Stimulated activated CD8-positive, alpha-beta memory T cell treated with anti-CD3 and anti-CD28 coated beads, Interleukin-15, amount 100 ng/mL, for 48 hours (primary cell): ENCODE results near the gene APOBEC3B.
A peak's percentile ranks its signal among the peaks of the same experiment; 100 is the strongest.
"Not testable (repeated sequence)": the region's sequence is repeated elsewhere in the genome, so short reads cannot be mapped to it uniquely, and the experiment has no call there.

Experiments used
- DNase-seq, 2 donors: peaks; one replicate each; pipeline ENCODE4 v3.0.0-alpha.2; 2020; ENCODE audit warnings: low read depth in 2 of 2

Gene APOBEC3B

DNA sequence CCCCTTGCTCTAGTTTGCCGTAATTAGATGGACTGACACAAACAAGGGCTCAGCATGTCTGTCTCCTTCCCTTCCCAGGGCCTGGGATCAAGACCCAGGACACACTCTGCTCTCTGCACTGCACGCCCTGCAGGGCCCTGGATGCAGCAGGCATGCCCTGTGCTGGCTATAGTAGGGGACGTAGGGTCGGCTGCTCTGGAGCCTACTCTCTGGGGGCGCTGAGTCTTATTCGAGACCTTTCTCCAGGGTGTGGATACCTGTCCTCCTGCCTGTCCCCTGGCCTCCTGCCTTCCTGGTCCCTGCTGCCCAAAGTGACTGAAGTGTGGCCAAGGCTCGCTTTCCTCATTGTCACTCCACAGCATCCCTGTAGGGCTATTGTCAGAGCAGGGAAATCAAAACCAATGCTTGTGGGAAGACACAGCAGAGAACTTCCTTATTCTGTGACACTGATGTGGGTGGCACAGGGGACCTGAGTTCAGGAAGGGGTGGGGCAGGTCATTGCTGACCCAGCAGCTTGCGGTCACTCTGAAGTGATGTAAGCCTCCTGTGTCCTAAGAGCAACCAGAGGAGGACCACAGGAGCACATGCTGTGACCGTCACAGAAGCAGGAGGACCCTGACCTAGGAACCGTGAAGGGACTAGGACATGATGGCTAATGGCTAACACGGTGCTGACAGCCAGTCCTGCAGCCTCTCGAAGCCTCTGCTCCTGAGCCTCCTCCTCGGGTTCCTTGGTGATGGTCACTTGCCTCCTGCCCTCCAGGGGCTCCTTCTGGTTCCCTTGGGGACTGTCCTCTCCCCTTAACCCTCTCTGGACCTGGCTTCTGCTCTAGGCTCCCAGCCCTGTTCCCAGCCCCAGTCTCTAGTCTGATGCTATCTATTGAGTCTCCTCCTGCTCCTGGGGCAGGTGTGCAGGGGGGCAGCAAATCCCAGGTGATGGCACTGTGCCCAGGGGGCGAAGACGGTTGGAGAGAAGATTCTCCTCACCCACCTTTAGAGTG is 14.4 kb upstream of the APOBEC3B start:
- no peak for DNase-seq

- DNase-seq = no peak
Measured at GRCh38 chr22:38968801-38969200, 13.3 kb upstream of the APOBEC3B start.

DNA sequence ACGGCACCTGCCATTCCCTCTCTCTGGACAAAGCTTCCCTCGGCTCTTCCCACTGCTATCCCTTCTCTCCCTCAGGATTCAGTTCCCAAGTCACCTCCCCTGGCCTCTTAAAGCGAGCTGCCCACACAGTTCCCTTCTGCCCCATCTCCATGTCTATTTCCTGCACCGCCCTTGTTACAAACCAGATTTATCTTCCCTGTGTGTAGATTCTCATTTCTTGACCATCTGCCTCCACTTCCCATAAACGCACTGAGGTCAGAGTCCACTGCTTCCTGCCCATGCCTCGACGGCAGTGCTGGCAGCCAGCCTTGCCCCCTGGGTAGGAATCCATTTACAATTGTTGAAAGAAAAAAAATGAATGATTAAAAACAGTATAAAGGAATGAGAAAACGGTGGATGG is 11.6 kb upstream of the APOBEC3B start:
- DNase-seq = no peak

DNA sequence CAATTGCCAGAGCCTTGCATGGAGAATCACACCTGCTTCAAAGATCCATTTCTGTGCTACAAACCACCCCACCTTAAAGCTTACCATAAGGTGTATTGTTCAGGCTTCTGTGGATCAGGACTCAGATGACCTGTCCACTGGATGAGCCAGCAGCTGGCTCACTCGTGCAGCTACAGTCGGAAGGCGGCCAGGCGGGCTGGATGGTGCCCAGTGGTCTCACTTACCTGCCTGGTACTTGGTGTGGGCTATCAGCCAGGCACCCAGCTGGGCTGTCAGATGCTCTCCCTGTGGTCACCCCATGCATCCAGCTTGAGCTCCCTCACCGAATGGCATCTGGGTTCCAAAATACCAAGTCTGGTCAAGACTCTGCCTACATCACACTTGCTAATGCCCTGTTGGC is 10.9 kb upstream of the APOBEC3B start:
- DNase-seq = no peak

GRCh38 chr22:38971791-38972190 is 10.4 kb upstream of the APOBEC3B start:
- no peak for DNase-seq

GRCh38 chr22:38972558-38972957 is 9.6 kb upstream of the APOBEC3B start:
- DNase-seq = no peak

DNA sequence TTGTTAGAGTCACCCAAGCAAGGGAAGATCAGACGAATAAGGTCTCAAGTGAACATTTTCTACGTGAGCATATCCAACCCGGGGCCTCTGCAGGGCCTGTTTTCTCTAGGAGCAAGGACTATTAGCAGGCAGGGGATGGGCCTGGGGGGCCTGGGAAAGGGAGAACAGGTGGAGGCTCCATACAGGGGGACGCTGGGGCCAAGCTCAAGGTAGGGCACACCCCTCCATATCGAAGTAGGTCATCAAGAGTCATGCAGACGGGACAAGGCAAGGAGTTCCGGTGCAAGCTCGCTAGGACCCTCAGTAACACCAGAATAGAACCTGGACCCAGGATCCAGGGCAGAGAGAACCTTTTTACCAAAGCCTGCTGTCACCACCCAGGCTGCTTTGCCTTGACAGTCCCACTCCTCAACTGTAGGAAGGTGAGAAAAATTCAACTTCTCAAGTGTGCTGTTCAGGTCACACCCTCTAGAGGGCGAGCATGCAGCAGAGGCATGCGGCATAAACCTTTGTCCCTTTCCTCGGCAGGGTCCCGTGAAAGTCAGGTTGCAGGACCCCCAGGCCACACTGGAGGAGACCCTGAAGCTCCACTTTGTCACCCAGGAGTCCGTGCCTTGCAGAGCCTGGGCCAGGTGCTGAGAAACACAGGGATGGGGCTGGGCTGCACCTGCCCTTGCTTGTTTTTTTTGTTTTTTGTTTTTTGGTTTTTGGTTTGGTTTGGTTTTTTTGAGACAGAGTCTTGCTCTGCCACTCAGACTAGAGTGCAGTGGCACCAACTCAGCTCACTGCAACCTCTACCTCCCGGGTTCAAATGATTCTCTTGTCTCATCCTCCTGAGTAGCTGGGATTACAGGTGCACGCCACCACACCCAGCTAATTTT is 8.6 kb upstream of the APOBEC3B start:
- no peak for DNase-seq

GRCh38 chr22:38974170-38974825 is 7.8 kb upstream of the APOBEC3B start:
- no peak for DNase-seq

- no peak for DNase-seq
Measured at GRCh38 chr22:38974826-38975175, 7.3 kb upstream of the APOBEC3B start.

DNA sequence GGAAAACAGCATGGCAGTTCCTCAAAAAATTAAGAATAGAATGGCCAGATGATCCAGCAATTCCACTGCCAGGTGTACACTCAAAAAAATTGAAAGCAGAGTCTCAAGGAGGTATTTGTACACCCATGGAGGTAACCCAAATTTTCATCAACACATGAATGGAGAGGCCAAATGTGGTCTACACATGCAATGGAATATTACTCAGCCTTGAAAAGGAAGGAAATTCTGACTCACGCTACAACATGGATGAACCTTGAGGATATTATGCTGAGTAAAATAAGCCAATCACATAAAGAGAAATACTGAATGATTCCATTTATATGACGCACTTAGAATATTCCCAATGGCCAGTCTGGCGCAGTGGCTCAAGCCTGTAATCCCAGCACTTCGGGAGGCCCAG is 4.9 kb upstream of the APOBEC3B start:
- DNase-seq = not testable (repeated sequence)

GRCh38 chr22:38980587-38980986 is 1.6 kb upstream of the APOBEC3B start:
- not testable (repeated sequence) for DNase-seq

DNA sequence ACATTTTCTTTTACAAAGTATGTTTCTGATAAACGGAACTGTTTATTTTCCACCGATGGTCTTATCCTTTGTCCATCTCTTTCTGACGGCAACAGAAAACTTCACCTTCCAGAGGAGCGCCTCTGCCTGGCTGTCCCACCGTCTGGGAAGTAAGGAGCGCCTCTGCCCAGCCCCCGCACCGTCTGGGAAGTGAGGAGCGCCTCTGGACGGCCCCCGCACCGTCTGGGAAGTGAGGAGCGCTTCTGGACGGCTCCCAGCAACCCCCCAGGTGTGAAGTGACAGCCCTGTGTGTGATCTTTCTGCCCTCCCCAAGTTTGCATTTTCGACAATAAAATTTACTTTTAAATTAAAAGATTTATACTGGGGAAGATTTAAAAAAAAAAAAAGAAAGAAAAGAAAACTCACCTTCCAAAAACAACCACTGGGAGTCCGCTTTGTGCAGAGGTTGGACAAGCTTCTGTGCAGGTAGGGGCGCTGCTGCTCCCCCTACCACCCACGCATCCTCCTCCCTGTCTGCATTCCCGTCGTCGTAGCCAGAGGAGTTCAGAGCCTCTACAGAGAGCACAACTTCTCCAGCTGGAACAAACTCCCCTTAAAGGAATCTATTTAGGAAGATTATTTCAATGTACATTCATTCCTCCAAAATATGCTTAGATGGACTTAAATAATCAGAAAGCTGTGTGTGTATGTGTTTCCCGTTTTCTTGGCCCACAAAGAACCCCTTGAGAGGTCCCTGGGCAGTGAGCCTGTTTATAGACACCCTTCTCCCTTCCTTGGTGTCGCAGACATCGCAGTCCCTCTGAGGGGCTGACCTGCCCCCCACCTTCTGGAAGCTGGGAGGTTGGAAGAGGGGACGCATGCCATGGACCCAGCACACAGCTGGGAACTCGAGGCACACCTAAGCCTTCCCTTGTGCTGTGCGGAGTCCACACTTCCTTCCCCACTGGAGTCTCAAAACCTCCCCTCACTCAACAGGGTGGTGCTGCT is 849 bp upstream of the APOBEC3B start:
- no peak for DNase-seq

GRCh38 chr22:38984224-38984623 is 2.1 kb downstream of the APOBEC3B start:
- DNase-seq = no peak

DNA sequence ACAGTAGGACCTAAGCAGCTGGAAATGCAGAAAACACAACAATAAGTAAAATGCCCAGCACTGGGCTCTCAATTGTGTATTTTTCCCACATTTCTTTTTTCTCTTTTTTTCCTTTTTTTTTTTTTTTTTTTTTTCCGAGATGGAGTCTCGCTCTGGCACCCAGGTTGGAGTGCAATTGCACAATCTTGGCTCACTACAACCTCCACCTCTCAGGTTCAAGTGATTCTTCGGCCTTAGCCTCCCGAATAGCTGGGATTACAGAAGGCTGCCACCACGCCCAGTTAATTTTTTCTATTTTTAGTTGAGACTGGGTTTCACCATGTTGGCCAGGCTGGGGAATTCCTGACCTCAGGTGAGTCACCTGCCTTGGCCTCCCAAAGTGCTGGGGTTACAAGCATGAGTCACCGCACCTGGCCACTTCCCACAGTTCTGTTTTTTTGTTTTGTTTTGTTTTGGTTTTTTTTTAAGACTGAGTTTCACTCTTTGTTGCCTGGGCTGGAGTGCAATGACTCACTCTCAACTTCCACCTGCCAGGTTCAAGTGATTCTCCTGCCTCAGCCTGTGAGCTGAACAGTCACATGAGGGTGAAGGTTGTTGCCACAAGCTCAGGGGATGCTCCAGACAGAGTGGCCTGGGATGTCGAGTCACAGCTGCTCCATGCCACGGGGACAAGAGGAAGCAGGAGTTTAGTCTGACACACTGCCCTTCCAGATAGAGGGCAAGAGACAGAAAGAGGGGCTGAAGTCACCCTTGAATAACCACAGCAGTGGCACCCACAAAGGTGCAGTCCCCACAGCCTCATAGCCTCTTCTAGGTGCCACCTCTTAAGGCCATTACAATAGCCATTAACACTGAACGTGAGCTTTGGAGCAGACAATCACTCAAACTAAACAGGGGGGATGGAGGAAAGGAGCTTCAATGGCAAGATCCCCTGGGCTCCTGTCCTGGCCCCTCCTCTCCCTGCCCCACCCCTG is 2.9 kb downstream of the APOBEC3B start:
- DNase-seq = peak; percentile 77 to 78

- no peak for DNase-seq
Measured at GRCh38 chr22:38986629-38987028, 4.5 kb downstream of the APOBEC3B start.

GRCh38 chr22:38987171-38987895 is 5.2 kb downstream of the APOBEC3B start:
- no peak for DNase-seq

DNA sequence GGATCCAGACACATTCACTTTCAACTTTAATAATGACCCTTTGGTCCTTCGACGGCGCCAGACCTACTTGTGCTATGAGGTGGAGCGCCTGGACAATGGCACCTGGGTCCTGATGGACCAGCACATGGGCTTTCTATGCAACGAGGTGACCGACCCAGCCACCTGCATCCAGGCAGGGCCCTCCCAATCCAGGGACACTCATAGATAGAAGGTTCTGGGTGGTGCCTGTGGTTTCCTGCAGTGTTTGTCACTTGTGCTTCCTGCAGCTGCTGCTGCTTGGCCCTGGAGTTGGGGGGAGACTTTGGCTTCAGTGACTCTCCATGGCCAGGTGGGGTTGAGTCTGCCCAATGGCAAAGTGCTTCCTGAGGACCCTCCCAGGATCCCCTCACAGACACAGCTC is 7.3 kb downstream of the APOBEC3B start:
- no peak for DNase-seq

GRCh38 chr22:38992871-38993371 is 10.8 kb downstream of the APOBEC3B start:
- not testable (repeated sequence) for DNase-seq

- DNase-seq = no peak
Measured at GRCh38 chr22:38996105-38996504, 14.0 kb downstream of the APOBEC3B start.
